Fibroblast of skin of back (primary cell): Measurements from ENCODE around the gene SOD2.
"Not testable (repeated sequence)": the region's sequence is repeated elsewhere in the genome, so short reads cannot be mapped to it uniquely, and the experiment has no call there.

Experiments used
- DNase-seq: peaks from one replicate; pipeline ENCODE4 v3.0.0-alpha.2; 2013

The SOD2 gene

GRCh38 chr6:159716247-159717096, 23.4 kb upstream of the SOD2 start:
- peak; percentile 74 for DNase-seq

GRCh38 chr6:159715605-159716004, 22.6 kb upstream of the SOD2 start:
- no peak for DNase-seq

DNA sequence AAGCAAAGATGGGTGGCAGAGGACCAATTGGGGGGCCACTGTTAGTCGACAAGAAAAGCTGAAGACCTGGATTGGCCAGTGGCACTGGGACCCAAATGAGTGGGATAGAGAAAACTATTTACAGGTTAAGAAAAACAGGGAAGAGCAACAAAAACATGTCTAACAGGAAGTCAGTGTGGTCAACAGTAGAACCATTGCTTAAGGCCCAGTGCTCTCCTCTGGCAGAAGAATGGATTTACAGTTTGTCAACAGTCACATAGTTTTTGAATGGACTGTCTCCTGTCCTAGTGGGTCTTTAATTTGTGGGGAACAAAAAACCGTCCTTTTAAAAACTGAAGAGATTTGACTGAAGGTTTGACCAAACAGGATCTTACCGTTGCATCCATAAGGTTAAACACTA, 22.1 kb upstream of the SOD2 start:
- no peak for DNase-seq

DNA sequence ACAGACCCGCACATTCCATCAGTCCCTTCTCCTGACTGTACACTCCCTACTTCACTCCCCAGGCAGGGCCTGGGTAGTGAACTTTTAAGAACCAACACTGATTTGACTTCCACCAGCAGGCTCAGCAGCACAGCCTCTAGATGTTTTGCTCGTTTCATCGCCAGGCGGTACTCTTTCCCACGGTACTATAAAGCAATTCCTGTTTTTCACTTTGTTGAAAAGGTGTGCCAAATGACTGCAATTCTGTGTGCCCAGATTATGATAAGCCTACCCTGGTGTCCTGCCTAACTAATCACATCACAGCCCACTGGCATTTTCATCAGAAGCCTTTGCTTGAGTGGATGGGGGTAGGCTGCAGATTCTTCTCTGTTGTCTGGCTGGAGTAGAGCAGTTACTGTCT, 21.4 kb upstream of the SOD2 start:
- no peak for DNase-seq

- DNase-seq, result no peak
Observed at GRCh38 chr6:159713984-159714383, 20.9 kb upstream of the SOD2 start.

GRCh38 chr6:159712389-159712788, 19.3 kb upstream of the SOD2 start:
- not testable (repeated sequence) for DNase-seq

- DNase-seq, result not testable (repeated sequence)
Observed at GRCh38 chr6:159710603-159711002, 17.6 kb upstream of the SOD2 start.

DNA sequence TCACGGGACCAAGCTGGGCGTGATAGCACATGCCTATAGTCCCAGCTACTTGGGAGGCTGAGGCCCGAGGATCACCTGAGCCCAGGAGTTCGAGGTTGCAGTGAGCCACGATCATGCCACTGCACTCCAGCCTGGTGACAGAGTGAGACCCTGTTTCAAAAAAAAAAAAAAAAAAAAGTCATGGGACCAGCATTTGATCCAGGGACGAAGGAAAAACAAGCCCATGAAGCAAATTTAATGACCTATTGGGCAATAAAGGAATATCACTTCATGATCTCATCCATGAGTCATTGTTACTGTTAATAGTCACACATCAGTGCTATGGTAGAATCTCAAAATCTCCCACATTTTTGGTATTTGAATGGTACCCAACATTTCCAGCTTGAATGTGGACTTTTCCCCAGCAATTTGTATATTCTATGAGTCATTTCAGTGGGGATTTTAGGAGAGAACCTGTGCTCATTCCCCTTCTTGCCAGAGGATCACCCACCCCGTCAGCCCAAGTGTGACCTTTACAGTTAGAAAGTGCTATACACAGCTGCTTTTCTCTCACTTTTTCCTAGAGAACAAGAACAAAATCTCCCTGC, 8.5 kb upstream of the SOD2 start:
- peak; percentile 91 for DNase-seq

DNA sequence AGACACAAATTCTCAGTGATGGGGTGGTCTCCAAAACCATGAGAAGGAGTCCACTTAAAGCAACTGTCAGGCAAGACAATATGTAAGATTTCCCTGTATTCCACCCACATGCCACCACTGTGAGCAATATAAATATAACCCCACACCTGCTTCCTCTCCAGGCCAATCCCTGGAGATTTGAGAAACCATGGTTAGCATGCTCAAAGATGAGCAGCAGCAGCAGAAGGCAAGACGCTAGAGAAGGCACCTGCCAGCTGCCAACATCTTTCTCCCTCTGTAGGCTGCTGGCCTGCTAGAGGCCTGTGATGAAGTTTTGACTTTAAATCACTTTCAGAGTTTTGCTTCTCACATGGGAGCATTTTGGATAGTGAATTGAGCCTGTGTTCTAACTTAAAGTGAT, 7.9 kb upstream of the SOD2 start:
- peak; percentile 20 for DNase-seq

GRCh38 chr6:159695984-159696383, 2.9 kb upstream of the SOD2 start:
- DNase-seq, result peak; percentile 70

GRCh38 chr6:159693894-159694545, 979 bp upstream of the SOD2 start:
- DNase-seq, result no peak

DNA sequence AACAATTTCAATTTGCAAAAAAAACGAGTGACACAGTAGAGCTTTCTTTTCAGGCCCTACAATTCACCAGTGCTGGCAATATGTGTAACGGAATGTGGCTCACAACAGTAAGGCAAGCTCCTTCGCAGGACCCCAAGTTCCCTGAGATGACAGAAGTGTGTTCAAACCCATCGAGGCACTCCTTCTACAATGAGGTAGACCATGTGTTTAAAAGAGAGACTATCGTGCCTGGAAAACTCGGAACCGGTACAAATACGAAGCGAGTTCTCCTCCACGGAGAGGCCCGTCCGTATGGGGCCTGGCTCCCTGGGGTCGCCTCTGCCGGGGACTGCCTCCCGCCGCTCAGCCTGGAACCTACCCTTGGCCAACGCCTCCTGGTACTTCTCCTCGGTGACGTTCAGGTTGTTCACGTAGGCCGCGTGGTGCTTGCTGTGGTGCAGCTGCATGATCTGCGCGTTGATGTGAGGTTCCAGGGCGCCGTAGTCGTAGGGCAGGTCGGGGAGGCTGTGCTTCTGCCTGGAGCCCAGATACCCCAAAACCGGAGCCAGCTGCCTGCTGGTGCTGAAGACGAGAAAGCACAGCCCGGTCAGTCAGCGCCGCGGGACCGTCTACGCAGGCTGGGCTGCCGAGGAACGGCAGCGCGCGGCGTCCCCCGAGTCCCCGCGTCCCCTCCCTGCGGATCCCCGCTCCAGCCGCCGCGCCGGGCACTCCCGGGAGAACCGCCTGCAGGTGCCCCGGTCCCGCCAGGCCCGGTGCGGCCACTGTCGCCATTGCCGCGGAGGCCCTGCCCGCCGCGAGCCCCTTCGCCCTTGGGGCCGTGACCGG, 526 bp downstream of the SOD2 start:
- DNase-seq, result peak; percentile 32

DNA sequence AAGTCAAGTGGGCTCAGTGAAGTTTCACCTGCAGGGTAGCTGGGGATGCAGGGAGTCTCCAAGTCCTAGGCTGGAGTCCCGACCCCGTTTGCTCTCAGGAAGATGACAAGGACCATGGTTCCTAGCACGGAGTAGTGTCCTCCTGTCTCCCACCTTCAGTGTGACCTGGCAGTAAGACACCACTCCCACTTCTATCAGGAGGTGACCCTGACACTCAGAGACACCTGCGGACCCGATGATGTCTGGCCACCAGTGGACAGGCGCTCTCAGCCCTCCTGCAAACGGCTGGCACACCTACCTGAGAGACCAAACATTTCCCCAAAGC, 1.1 kb downstream of the SOD2 start:
- no peak for DNase-seq

DNA sequence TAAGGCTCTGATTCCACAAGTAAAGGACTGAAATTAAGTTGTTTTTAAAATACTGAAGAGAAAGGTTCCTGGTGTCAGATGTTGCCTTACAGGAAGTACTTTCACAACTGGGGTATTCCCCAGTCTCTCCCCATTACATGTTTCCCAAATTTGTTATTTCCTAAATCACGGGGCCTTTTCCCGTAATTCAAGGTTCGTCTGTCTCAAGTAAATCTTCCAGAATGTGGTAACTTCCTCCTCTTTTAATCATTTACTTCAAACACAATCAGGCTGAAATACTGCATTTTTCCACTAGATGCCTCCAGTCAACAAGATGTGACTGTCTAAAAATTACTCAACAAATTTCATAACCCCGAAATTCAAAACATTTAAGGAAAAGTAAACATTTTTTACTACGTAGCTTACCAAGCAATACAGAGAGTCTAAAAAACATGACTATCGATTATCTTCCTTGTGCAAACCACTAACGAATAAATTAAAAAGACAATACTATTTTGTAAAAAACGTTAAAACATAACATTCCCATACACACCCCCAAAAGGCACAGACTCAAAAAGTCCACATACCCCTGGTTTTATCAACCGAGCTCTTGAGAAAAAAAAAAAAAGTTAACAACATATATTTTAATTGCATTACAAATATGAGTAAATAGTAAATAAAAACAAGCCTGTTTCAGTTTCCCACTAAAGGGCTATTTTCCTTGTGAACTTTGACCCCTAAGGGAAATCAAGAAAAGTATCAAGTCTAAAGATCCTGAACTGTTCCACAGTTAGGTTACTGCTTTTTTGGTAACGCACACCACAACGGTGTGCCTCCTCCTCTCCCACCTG, 1.7 kb downstream of the SOD2 start:
- DNase-seq, result peak; percentile 80

DNA sequence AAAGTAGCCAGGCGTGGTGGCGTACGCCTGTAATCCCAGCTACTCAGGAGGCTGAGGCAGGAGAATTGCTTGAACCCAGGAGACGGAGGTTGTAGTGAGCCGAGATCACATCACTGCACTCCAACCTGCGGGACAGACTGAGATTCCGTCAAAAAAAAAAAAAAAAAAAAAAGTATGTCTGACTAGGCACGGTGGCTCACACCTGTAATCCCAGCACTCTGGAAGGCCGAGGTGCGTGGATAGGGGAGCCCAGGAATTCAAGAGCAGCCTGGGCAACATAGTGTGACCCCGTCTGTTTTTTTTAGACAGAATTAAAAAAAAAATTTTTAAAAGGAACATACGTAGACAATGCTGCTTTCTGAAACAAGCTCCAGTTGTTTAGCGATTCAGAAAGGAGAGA, 2.9 kb downstream of the SOD2 start:
- DNase-seq, result not testable (repeated sequence)

DNA sequence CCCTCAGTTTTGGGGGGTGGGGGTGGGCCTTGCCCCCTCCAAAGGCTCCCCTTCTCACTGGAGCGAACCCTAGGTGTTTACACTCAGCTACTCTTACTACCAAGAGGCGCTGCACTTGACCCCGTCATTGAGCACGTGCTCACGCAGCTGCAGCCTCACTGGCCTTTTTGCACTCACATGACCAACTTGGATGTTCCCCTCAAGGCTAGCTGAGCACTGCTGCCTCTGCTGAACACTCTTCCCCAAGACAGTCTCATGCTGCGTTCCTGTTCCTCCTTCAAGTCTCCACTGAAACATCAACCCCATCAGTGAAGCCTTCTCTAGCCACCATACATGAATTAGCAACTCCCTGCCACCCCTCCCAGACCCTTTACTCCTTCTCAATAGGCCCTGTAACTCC, 4.0 kb downstream of the SOD2 start:
- DNase-seq, result no peak

- no peak for DNase-seq
Observed at GRCh38 chr6:159688266-159688905, 4.7 kb downstream of the SOD2 start.

DNA sequence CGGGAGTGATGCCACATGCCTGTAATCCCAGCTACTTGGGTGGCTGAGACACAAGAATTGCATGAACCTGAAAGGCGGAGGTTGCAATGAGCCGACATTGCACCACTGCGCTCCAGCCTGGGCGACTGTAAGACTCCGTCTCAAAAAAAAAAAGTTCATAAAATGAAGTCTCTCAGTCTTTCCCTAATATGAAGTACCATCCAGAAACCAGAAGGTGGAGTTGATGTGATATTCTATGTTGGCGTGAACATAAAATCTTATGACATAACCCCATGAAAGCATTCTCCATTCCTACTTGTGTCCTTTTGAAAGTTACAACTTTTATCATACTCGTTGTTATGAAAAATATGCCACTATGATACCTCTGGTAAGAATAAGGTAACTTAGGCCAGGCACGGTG, 5.7 kb downstream of the SOD2 start:
- DNase-seq, result no peak

- no peak for DNase-seq
Observed at GRCh38 chr6:159686703-159687102, 6.3 kb downstream of the SOD2 start.

DNA sequence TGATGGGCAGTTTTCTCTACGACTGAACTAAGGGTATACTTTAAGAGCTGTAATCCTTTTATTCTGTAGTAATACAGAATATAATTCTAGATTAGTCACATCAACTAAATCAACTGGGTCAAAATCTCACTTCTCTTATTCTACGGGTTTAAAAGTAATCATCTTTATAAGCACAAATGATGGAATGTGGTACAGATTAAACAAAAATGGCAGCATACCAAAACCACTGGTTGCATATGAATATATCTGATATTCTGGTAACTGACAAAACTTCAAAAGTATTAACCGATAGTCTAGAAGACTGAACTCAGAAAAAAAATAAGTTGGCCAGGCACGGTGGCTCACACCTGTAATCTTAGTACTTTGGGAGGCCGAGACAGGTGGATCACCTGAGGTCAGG, 7.0 kb downstream of the SOD2 start:
- no peak for DNase-seq

DNA sequence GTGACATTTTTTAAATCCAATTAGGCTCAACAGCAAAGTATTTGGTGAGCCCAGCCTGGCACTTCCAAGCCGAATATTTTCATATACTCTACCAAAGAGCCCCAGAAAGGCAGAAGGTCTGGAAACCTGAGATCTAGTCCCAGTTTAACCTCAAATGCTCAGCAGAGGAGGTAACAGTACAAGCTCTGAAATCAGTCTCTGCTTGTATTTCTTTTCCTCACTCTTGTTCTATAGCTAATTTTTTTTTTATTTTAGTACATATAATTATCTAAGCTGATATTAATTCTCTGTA, 9.1 kb downstream of the SOD2 start:
- no peak for DNase-seq

GRCh38 chr6:159682810-159683209, 10.2 kb downstream of the SOD2 start:
- no peak for DNase-seq
